ENCODE results near the gene RAPGEF6. TPM values are rescaled to one million over a fixed set of nuclear protein-coding genes. Genes with fewer than 3 reads are reported as not detected.
A peak's percentile ranks its signal among the peaks of the same experiment; 100 is the strongest.

Gene RAPGEF6
- total RNA-seq, 1 experiment from 2014 or later: 9.7 TPM

- Histone ChIP-seq H3K36me3 (ENCODE audit: low read depth, low read length) (no peaks in the 10 kb centered on the region; the same call in 1 of the 2 replicates), H3K9me2 (replicated peaks; ENCODE audit: low read length) (no peaks in the 10 kb centered on the region), H3F3A (ENCODE audit: low read length, unreplicated experiment) (no peaks in the 10 kb centered on the region), H3K27me3 (ENCODE audit: low read length) (no peaks in the 10 kb centered on the region), H3K27ac (ENCODE audit: low read length) (no peak overlapping the region), H4K20me1 (ENCODE audit: low read length) (no peaks in the 10 kb centered on the region), H3K4me1 (ENCODE audit: insufficient read depth, low read length) (peaks cover 13% of the 10 kb centered on the region), H3K9me3 (ENCODE audit: low read length) (no peaks in the 10 kb centered on the region), H3K4me3 (ENCODE audit: low read length) (no peak overlapping the region), H3K4me2 (ENCODE audit: low read length) (no peak overlapping the region), H3K79me2 (ENCODE audit: low read length) (0 out of 2 replicates have a peak, but pooled peaks cover 4% of the 10 kb centered on the region), H3K9ac (ENCODE audit: low read length) (no peak overlapping the region), H2AFZ (ENCODE audit: low read length) (no peak overlapping the region)
- intact Hi-C loops (cut with micrococcal nuclease): no loop called here
- POLR2A ChIA-PET (ENCODE audit: unreplicated experiment): no interaction called here
- DNase-seq (no peak), ATAC-seq (no peak)
- TF ChIP-seq CTCF (conservative IDR thresholded peaks at IDR 0.05; ENCODE audit: low read depth, low read length): no peak
- no peak for TF ChIP-seq EZH2 (IDR thresholded peaks at IDR 0.05; ENCODE audit: low read length, unreplicated experiment)
- no peak for TF ChIP-seq EZH2phosphoT487 (IDR thresholded peaks at IDR 0.05; ENCODE audit: borderline replicate concordance, low read length)
- no TSS peak for BruUV-seq (replicated peaks)
- CTCF ChIA-PET: no interaction called here
Observed at GRCh38 chr5:131534974-131535373, 100.1 kb downstream of the RAPGEF6 start.

DNA sequence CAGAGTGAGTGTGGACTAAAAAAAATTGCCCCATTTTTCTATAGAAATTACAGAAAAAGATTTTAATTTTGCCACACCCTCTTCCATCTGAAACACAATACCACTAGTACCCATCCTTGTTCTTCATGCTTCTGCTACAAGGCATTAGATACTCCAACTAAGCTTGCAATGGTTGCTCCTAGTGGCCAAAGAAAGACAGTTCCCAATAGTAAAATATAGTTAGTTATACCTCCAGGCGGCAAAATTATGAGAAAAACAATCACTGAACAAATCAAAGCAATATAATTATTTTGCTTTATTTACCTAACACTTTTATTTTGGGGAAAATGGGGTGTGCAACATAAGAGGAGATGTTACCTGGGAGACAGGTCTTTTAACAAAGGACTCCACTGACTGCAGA, 101.2 kb downstream of the RAPGEF6 start:
- Histone ChIP-seq H3F3A (ENCODE audit: low read length, unreplicated experiment) (no peaks in the 10 kb centered on the region), H4K20me1 (ENCODE audit: low read length) (no peaks in the 10 kb centered on the region), H3K4me1 (ENCODE audit: insufficient read depth, low read length) (peaks cover 13% of the 10 kb centered on the region), H3K36me3 (ENCODE audit: low read depth, low read length) (no peaks in the 10 kb centered on the region; the same call in 1 of the 2 replicates), H3K27me3 (ENCODE audit: low read length) (no peaks in the 10 kb centered on the region), H3K4me3 (ENCODE audit: low read length) (no peak overlapping the region), H3K79me2 (ENCODE audit: low read length) (0 out of 2 replicates have a peak, but pooled peaks cover 4% of the 10 kb centered on the region), H3K9me2 (replicated peaks; ENCODE audit: low read length) (no peaks in the 10 kb centered on the region), H3K27ac (ENCODE audit: low read length) (no peak overlapping the region), H3K9me3 (ENCODE audit: low read length) (no peaks in the 10 kb centered on the region), H3K9ac (ENCODE audit: low read length) (no peak overlapping the region), H2AFZ (ENCODE audit: low read length) (no peak overlapping the region), H3K4me2 (ENCODE audit: low read length) (no peak overlapping the region)
- ATAC-seq (no peak), DNase-seq (no peak)
- TF ChIP-seq CTCF (conservative IDR thresholded peaks at IDR 0.05; ENCODE audit: low read depth, low read length) (0 out of 2 replicates have a peak, but pooled peaks have one; percentile 19), EZH2 (IDR thresholded peaks at IDR 0.05; ENCODE audit: low read length, unreplicated experiment) (no peak), EZH2phosphoT487 (IDR thresholded peaks at IDR 0.05; ENCODE audit: borderline replicate concordance, low read length) (no peak)
- no TSS peak for BruUV-seq (replicated peaks)
- intact Hi-C loops (cut with micrococcal nuclease): no loop called here
- ChIA-PET CTCF (interaction anchor here (0.8 kb wide), 1 partner anchor 1007 kb away, joined by 3 read pairs; no protein-coding TSS in a partner anchor), POLR2A (ENCODE audit: unreplicated experiment) (no interaction called here)

DNA sequence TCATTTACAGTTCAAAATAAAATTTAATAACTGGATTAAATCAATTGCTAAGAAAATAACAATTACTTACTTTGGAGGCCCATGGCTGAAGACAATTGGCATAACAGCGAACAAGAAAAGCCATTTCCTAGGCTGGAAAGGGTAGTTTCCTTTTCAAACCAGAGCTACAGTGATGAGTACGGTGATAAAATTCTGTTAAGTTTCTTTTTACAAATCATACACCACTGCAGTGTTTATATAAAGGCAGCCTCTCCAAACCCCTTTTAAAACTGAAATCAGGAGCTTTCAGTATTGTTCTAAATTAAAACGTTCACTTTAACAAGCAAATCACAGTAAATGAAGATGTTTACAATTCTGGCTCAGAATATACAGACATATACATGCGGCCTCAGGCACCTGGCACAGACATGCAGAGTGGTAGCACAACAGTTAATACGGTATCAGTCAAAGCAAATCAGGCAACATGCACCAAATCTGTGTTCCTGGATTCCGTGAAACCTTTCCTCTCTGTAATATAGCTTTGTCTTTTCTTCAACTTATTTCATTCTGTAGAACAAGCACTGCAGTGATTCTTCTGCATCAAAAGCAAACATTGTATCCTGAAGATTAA, 102.9 kb downstream of the RAPGEF6 start:
- no peak for ATAC-seq
- BruUV-seq (replicated peaks): no TSS peak

More for the DNA sequence above, 102.9 kb downstream of the RAPGEF6 start:
- intact Hi-C loops (cut with micrococcal nuclease): no loop called here
- H3K36me3 ChIP-seq (ENCODE audit: low read depth, low read length): no peaks in the 10 kb centered on the region; the same call in 1 of the 2 replicates
- CTCF ChIA-PET: no interaction called here
- no peak for DNase-seq
- no peaks in the 10 kb centered on the region for H3K27me3 ChIP-seq (ENCODE audit: low read length)
- H3F3A ChIP-seq (ENCODE audit: low read length, unreplicated experiment): no peaks in the 10 kb centered on the region
- no peak for TF ChIP-seq CTCF (conservative IDR thresholded peaks at IDR 0.05; ENCODE audit: low read depth, low read length)
- no peak for TF ChIP-seq EZH2phosphoT487 (IDR thresholded peaks at IDR 0.05; ENCODE audit: borderline replicate concordance, low read length)
- no peak for TF ChIP-seq EZH2 (IDR thresholded peaks at IDR 0.05; ENCODE audit: low read length, unreplicated experiment)
- H2AFZ ChIP-seq (ENCODE audit: low read length): no peak overlapping the region
- H4K20me1 ChIP-seq (ENCODE audit: low read length): no peaks in the 10 kb centered on the region
- no peak overlapping the region for H3K4me2 ChIP-seq (ENCODE audit: low read length)
- no peaks in the 10 kb centered on the region for H3K9me3 ChIP-seq (ENCODE audit: low read length)
- no peak overlapping the region for H3K9ac ChIP-seq (ENCODE audit: low read length)
- H3K4me1 ChIP-seq (ENCODE audit: insufficient read depth, low read length): no peaks in the 10 kb centered on the region
- POLR2A ChIA-PET (ENCODE audit: unreplicated experiment): no interaction called here
- no peak overlapping the region for H3K4me3 ChIP-seq (ENCODE audit: low read length)
- no peaks in the 10 kb centered on the region for H3K9me2 ChIP-seq (replicated peaks; ENCODE audit: low read length)
- no peak overlapping the region for H3K27ac ChIP-seq (ENCODE audit: low read length)
- H3K79me2 ChIP-seq (ENCODE audit: low read length): 0 out of 2 replicates have a peak, but pooled peaks cover 4% of the 10 kb centered on the region
